Peyer's patch (tissue), 4 donors: Measurements from ENCODE around the gene CDKN1C.

Experiments
- POLR2A ChIP-seq, 2 donors: fragments of 450-650 bp; IDR thresholded peaks; one replicate each; pipeline ENCODE4 v1.5.1; 2017; ENCODE audit warnings: antibody characterized with exemption in 2 of 2, mild to moderate bottlenecking in 2 of 2, moderate library complexity in 2 of 2
- TF ChIP-seq, protein P1 (sequence below), 6 experiments: fragments of 450-650 bp in 4 of 6; fragments of 200-600 bp in 2 of 6; sonication (generic) in 1 of 6; IDR thresholded peaks; one replicate each; pipeline ENCODE4 v1.5.1; 2017 to 2019; ENCODE audit warnings: antibody characterized with exemption in 6 of 6, mild to moderate bottlenecking in 3 of 6, moderate library complexity in 1 of 6

DNA sequence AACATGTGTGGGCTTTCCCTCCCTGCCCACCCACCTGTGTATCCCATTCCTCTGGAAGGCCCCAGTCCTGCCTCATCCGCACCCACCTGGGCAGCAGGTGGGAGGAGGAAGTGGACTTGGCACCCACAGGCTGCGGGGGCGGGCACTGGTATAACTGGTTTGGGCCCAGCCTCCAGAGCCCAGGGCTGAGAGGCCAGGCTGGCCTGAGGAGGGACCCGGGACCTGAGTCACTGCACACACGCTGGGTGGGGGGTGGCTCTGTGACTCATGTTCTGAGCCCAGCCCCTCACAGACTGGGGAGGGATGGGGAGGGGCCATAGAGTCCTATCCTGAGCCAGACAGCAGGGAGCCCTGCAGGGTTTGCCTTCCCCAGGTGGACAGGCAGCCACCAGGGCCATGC, 26.9 kb upstream of the CDKN1C start:
- peak in 1 of 2 donors; percentile 54 for TF ChIP-seq POLR2A (IDR thresholded peaks at IDR 0.05)
- TF ChIP-seq, protein P1, sequence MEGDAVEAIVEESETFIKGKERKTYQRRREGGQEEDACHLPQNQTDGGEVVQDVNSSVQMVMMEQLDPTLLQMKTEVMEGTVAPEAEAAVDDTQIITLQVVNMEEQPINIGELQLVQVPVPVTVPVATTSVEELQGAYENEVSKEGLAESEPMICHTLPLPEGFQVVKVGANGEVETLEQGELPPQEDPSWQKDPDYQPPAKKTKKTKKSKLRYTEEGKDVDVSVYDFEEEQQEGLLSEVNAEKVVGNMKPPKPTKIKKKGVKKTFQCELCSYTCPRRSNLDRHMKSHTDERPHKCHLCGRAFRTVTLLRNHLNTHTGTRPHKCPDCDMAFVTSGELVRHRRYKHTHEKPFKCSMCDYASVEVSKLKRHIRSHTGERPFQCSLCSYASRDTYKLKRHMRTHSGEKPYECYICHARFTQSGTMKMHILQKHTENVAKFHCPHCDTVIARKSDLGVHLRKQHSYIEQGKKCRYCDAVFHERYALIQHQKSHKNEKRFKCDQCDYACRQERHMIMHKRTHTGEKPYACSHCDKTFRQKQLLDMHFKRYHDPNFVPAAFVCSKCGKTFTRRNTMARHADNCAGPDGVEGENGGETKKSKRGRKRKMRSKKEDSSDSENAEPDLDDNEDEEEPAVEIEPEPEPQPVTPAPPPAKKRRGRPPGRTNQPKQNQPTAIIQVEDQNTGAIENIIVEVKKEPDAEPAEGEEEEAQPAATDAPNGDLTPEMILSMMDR (IDR thresholded peaks at IDR 0.05) = peak in 1 of 6 experiments; percentile 6
